SK-N-SH treated with all-trans-retinoic acid at 6 μM for 48 hours (cell line): ENCODE results near the gene DUSP3.

Experiments used
- ATAC-seq: fragments of 200-7000 bp; cut with Tn5 transposase; 3 replicates; pipeline ENCODE4 v1.9.1; 2020; ENCODE audit warnings: mild to moderate bottlenecking, moderate library complexity
- BACH2 ChIP-seq: fragments of 250-450 bp; sonication (Bioruptor Pico); IDR thresholded peaks from 2 replicates; pipeline ENCODE4 v1.9.0; 2021; ENCODE audit warnings: mild to moderate bottlenecking, borderline replicate concordance
- CSDC2 ChIP-seq: fragments of 250-450 bp; sonication (Bioruptor Pico); IDR thresholded peaks from 2 replicates; pipeline ENCODE4 v1.5.0; 2020; ENCODE audit warnings: mild to moderate bottlenecking, moderate library complexity
- GLIS3 ChIP-seq: fragments of 250-450 bp; sonication (Bioruptor Pico); IDR thresholded peaks from 2 replicates; pipeline ENCODE4 v1.5.0; 2020; ENCODE audit warnings: mild to moderate bottlenecking, moderate library complexity
- ISL1 ChIP-seq: fragments of 250-450 bp; sonication (Bioruptor Pico); IDR thresholded peaks from 2 replicates; pipeline ENCODE4 v2.1.2; 2022; ENCODE audit warnings: mild to moderate bottlenecking, moderate library complexity
- OSR1 ChIP-seq: fragments of 250-450 bp; sonication (Bioruptor Pico); IDR thresholded peaks from 2 replicates; pipeline ENCODE4 v1.8.0; 2022; ENCODE audit warnings: moderate library complexity, mild to moderate bottlenecking, inconsistent platforms
- POU6F1 ChIP-seq: fragments of 250-450 bp; sonication (Bioruptor Pico); IDR thresholded peaks from 2 replicates; pipeline ENCODE4 v1.8.0; 2021; ENCODE audit warnings: low read depth, mild to moderate bottlenecking, moderate library complexity, borderline replicate concordance
- PPARA ChIP-seq: fragments of 250-450 bp; sonication (Bioruptor Pico); IDR thresholded peaks from 2 replicates; pipeline ENCODE4 v1.5.0; 2020; ENCODE audit warnings: mild to moderate bottlenecking, borderline replicate concordance
- RARB ChIP-seq: fragments of 250-450 bp; sonication (Bioruptor Pico); IDR thresholded peaks from 2 replicates; pipeline ENCODE4 v1.8.0; 2021; ENCODE audit warnings: mild to moderate bottlenecking, moderate library complexity
- TCF4 ChIP-seq: fragments of 250-450 bp; sonication (Bioruptor Pico); IDR thresholded peaks from 2 replicates; pipeline ENCODE4 v1.8.0; 2021; ENCODE audit warnings: mild to moderate bottlenecking, moderate library complexity, borderline replicate concordance
- TOX ChIP-seq: fragments of 250-450 bp; sonication (Bioruptor Pico); IDR thresholded peaks from 2 replicates; pipeline ENCODE4 v1.8.0; 2021; ENCODE audit warnings: mild to moderate bottlenecking, moderate library complexity, borderline replicate concordance
- ZC3H10 ChIP-seq: fragments of 250-450 bp; sonication (Bioruptor Pico); IDR thresholded peaks from 2 replicates; pipeline ENCODE4 v1.5.1; 2021; ENCODE audit warnings: mild to moderate bottlenecking, moderate library complexity
- ZFP3 ChIP-seq: fragments of 250-450 bp; sonication (Bioruptor Pico); IDR thresholded peaks from 2 replicates; pipeline ENCODE4 v1.5.0; 2020; ENCODE audit warnings: mild to moderate bottlenecking, moderate library complexity
- ZFP30 ChIP-seq: fragments of 450-650 bp; formaldehyde crosslinking; IDR thresholded peaks from 2 replicates; pipeline ENCODE4 v1.5.0; 2022; ENCODE audit warnings: mild to moderate bottlenecking, moderate library complexity
- ZNF565 ChIP-seq: fragments of 450-650 bp; formaldehyde crosslinking; conservative IDR thresholded peaks from 2 replicates; pipeline ENCODE4 v1.5.0; 2020; ENCODE audit warnings: low read depth, mild to moderate bottlenecking, moderate library complexity
- ZNF8 ChIP-seq: fragments of 450-650 bp; formaldehyde crosslinking; IDR thresholded peaks from 2 replicates; pipeline ENCODE4 v1.5.0; 2020; ENCODE audit warnings: mild to moderate bottlenecking, moderate library complexity
- TF ChIP-seq, protein P1 (sequence below): fragments of 250-450 bp; sonication (Bioruptor Pico); IDR thresholded peaks from 2 replicates; pipeline ENCODE4 v1.5.1; 2020; ENCODE audit warnings: low read depth, mild to moderate bottlenecking, moderate library complexity
- TF ChIP-seq, protein P2 (sequence below): fragments of 250-450 bp; sonication (Bioruptor Pico); IDR thresholded peaks from 2 replicates; pipeline ENCODE4 v1.8.0; 2020; ENCODE audit warnings: mild to moderate bottlenecking, moderate library complexity, borderline replicate concordance
- TF ChIP-seq, protein P3 (sequence below): fragments of 250-450 bp; sonication (Bioruptor Pico); IDR thresholded peaks from 2 replicates; pipeline ENCODE4 v1.5.1; 2021; ENCODE audit warnings: mild to moderate bottlenecking, moderate library complexity
- TF ChIP-seq, protein P4 (sequence below): fragments of 250-450 bp; sonication (Bioruptor Pico); IDR thresholded peaks from 2 replicates; pipeline ENCODE4 v1.5.0; 2020; ENCODE audit warnings: mild to moderate bottlenecking, moderate library complexity

The DUSP3 gene

GRCh38 chr17:43813386-43813785 lies 34.6 kb upstream of the DUSP3 start:
- TF ChIP-seq BACH2 (CRISPR knock-in tag) = no peak
- no peak for TF ChIP-seq TOX
- ATAC-seq = no peak

DNA sequence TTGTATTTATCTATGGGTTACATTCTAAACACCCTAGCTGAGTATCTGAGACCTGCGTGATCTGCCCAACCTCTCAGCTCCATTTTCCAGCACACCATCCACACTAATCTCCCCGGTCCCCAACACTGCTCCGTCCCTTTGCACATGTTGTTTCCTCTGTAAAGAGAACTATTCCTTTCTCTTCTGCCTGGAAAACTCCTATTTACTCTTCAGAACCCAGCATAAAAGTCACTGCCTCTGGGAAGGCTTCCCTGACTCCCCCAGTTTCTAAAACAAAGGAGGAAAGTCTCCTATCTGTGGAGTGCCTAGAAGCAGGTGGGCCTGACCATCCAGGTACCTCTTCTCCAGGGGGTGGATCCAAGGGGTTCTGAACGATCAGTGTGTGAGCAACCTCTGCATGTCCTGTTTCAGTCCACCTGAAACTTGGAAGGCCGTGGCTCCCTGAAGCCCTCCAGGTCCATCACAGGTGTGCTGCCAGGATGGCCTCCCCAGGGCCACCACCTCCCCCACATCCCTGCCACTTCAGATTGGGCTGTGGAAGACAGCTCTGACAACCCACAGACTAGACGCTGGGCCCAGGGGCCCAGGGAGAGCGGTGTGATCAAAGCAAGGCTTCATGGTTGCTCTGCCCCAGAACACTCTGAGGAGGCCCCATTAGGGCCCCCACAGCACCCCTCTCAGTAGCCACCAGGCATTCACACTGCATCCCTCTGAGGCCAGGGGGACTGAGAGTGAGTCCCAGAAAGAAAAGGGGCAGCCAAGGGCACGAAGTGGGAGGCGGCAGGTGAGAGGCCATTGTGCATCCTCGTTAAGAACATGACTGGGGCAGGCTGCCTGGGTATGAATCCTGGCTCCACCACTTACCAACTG lies 33.9 kb upstream of the DUSP3 start:
- TF ChIP-seq ZFP3 (CRISPR knock-in tag) (peak; percentile 92), BACH2 (CRISPR knock-in tag) (no peak), TOX (no peak), CSDC2 (CRISPR knock-in tag) (no peak)
- ATAC-seq = no peak

GRCh38 chr17:43810823-43811222 lies 32.0 kb upstream of the DUSP3 start:
- TF ChIP-seq ZFP3 (CRISPR knock-in tag) (no peak), BACH2 (CRISPR knock-in tag) (no peak), TCF4 (CRISPR knock-in tag) (no peak), ZNF8 (CRISPR knock-in tag) (no peak)
- TF ChIP-seq, protein P1, sequence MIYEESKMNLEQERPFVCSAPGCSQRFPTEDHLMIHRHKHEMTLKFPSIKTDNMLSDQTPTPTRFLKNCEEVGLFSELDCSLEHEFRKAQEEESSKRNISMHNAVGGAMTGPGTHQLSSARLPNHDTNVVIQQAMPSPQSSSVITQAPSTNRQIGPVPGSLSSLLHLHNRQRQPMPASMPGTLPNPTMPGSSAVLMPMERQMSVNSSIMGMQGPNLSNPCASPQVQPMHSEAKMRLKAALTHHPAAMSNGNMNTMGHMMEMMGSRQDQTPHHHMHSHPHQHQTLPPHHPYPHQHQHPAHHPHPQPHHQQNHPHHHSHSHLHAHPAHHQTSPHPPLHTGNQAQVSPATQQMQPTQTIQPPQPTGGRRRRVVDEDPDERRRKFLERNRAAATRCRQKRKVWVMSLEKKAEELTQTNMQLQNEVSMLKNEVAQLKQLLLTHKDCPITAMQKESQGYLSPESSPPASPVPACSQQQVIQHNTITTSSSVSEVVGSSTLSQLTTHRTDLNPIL (CRISPR knock-in tag) = no peak

DNA sequence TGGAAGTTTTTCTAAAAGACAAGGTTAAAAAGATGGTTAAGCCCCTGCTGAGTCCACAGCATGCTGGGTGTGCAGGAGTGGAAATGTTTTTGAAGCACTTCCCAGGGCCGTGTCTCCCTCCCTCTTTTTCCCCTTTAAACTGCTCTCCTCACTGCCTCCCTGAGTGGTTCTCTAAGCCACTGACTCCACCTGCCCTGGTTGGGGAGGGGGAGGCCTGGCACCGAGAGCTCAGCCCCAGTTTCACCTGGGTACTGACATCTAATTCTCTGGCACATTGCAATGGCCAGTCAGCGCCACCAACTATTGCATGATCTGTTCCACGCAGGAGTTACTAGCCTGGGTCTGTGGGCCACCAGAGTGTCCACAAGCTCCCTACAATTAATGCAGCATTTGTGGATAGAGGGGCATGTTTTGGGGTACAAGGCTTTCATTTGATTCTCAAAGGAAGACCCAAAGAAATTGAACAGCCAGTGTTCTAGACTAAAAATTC lies 31.5 kb upstream of the DUSP3 start:
- ATAC-seq = no peak
- TF ChIP-seq RARB (CRISPR knock-in tag) = no peak

More at GRCh38 chr17:43810823-43811222, 32.0 kb upstream of the DUSP3 start:
- no peak for ATAC-seq

GRCh38 chr17:43809121-43809520 lies 30.3 kb upstream of the DUSP3 start:
- ATAC-seq = no peak
- TF ChIP-seq ZNF8 (CRISPR knock-in tag) (no peak), POU6F1 (CRISPR knock-in tag) (no peak), OSR1 (CRISPR knock-in tag) (no peak), BACH2 (CRISPR knock-in tag) (no peak), RARB (CRISPR knock-in tag) (no peak), TCF4 (CRISPR knock-in tag) (no peak), ISL1 (CRISPR knock-in tag) (no peak), ZC3H10 (CRISPR knock-in tag) (no peak), ZNF565 (CRISPR knock-in tag) (no peak), ZFP30 (CRISPR knock-in tag) (no peak), PPARA (CRISPR knock-in tag) (no peak), GLIS3 (CRISPR knock-in tag) (no peak), CSDC2 (CRISPR knock-in tag) (no peak)
- TF ChIP-seq, protein P2, sequence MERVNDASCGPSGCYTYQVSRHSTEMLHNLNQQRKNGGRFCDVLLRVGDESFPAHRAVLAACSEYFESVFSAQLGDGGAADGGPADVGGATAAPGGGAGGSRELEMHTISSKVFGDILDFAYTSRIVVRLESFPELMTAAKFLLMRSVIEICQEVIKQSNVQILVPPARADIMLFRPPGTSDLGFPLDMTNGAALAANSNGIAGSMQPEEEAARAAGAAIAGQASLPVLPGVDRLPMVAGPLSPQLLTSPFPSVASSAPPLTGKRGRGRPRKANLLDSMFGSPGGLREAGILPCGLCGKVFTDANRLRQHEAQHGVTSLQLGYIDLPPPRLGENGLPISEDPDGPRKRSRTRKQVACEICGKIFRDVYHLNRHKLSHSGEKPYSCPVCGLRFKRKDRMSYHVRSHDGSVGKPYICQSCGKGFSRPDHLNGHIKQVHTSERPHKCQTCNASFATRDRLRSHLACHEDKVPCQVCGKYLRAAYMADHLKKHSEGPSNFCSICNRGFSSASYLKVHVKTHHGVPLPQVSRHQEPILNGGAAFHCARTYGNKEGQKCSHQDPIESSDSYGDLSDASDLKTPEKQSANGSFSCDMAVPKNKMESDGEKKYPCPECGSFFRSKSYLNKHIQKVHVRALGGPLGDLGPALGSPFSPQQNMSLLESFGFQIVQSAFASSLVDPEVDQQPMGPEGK = no peak
- TF ChIP-seq, protein P3, sequence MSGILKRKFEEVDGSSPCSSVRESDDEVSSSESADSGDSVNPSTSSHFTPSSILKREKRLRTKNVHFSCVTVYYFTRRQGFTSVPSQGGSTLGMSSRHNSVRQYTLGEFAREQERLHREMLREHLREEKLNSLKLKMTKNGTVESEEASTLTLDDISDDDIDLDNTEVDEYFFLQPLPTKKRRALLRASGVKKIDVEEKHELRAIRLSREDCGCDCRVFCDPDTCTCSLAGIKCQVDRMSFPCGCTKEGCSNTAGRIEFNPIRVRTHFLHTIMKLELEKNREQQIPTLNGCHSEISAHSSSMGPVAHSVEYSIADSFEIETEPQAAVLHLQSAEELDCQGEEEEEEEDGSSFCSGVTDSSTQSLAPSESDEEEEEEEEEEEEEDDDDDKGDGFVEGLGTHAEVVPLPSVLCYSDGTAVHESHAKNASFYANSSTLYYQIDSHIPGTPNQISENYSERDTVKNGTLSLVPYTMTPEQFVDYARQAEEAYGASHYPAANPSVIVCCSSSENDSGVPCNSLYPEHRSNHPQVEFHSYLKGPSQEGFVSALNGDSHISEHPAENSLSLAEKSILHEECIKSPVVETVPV (CRISPR knock-in tag) = no peak
- TF ChIP-seq, protein P4, sequence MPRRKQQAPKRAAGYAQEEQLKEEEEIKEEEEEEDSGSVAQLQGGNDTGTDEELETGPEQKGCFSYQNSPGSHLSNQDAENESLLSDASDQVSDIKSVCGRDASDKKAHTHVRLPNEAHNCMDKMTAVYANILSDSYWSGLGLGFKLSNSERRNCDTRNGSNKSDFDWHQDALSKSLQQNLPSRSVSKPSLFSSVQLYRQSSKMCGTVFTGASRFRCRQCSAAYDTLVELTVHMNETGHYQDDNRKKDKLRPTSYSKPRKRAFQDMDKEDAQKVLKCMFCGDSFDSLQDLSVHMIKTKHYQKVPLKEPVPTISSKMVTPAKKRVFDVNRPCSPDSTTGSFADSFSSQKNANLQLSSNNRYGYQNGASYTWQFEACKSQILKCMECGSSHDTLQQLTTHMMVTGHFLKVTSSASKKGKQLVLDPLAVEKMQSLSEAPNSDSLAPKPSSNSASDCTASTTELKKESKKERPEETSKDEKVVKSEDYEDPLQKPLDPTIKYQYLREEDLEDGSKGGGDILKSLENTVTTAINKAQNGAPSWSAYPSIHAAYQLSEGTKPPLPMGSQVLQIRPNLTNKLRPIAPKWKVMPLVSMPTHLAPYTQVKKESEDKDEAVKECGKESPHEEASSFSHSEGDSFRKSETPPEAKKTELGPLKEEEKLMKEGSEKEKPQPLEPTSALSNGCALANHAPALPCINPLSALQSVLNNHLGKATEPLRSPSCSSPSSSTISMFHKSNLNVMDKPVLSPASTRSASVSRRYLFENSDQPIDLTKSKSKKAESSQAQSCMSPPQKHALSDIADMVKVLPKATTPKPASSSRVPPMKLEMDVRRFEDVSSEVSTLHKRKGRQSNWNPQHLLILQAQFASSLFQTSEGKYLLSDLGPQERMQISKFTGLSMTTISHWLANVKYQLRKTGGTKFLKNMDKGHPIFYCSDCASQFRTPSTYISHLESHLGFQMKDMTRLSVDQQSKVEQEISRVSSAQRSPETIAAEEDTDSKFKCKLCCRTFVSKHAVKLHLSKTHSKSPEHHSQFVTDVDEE (CRISPR knock-in tag) = no peak
- TF ChIP-seq, all 23 proteins: peak for 0
